Glomerular visceral epithelial cell (primary cell): ENCODE data around the gene TMEM87B.
"Not testable (repeated sequence)": the region's sequence is repeated elsewhere in the genome, so short reads cannot be mapped to it uniquely, and the experiment has no call there.

Source experiments
- DNase-seq: peaks from one replicate; pipeline ENCODE4 v3.0.0-alpha.2; 2016; ENCODE audit errors: extremely low spot score

Gene TMEM87B

DNA sequence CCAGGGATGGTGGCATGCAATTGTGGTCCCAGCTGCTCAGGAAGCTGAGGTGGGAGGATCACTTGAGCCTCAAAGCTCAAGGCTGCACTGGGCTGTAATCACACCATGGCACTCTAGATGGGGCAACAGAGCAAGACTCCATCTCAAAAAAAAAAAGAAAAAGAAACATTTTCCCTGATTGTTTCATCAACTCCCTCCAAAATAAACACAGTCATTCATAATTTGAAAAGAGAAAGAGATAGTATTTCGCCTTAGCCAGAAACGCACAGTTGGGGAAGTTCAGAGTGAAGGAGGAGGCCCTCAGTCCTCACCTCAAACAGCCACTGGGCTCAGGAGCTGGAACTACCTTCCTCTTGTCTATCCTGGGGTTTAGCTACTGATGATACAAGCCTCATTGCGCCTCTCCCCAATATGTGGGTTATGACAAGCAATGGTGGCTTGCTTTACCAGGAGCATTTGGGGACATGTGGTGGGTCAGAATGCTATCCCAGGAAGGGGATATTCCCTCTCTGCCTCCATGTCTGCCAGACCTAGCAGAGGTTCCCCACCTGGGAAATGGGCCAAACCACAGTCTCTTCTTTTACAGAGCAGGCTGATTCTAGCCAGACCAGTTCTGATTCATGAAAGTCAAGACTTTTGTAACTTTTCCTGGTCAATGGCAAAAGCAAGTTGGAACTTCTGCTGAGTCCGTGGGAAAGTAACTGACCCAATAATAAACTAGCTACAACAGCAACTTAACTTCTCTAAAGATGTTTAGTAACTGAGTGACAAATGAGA lies 22.2 kb upstream of the TMEM87B start:
- peak; percentile 87 for DNase-seq

DNA sequence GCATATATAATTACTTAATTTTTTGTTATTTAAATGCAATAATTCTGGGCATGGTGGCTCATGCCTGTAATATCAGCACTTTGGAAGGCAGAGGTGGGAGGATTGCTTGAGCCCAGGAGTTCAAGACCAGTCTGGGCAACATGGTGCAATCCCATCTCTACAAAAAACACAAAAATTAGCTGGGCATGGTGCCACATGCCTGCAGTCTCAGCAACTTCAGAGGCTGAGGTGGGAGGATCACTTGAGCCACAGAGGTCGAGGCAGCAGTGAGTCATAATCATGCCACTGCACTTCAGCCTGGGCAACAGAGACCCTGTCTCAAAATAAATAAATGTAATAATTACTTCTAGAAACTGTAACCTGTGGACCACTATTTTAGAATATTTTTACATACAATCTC lies 21.5 kb upstream of the TMEM87B start:
- DNase-seq, result peak; percentile 70

DNA sequence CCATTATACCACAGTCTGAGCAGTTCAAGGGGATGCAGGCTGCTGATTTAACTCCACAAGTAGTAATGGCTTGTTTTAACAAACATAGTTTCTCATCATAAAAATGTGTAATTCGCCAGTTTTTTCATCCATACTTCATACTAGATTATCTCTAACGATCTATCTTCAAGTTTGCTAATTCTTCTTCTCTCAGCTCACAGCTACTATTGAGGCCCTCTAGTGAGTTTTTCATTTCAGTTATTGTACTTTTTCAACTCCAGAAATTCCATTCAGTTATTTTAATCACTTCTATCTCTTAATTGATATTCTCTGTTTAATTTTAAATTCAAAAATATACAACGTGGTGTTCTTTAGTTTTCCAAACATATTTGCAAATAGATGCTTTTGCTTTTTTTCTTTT lies 20.1 kb upstream of the TMEM87B start:
- DNase-seq, result no peak

DNA sequence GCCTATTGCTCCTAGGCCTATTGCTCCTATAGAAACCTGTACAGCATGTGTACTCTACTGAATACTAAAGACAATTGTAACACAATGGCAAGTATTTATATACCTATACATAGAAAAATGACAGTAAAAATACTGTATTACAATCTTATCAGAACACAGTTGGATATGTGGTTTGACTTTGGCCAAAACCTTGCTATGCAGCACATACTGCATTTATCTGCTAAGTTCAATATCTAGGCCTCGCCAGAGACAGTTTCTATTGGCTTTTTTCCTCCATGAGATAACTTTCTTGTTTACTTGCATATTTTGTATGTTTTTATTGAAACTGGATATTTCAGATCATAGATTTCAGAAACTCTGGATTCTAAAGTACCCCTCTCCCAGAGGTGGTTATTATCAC lies 19.3 kb upstream of the TMEM87B start:
- no peak for DNase-seq

DNA sequence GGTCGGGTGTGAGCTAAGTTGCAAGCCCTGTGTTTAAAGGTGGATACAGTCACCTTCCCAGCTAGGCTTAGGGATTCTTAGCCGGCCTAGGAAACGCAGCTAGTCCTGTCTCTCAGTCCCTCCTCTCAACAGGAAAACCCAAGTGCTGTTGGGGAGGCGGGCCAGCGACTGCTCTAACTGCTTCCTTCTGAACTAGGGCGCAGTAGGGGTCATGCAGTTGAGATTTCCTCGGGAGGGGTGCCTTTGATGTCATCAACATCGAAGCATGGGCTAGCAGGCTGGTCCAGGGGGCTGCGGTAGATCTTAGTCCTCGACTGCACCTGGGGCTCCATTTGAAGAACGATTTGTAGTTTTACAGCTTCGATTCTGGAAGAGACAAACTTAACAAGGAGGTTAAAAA lies 15.5 kb upstream of the TMEM87B start:
- DNase-seq, result not testable (repeated sequence)

DNA sequence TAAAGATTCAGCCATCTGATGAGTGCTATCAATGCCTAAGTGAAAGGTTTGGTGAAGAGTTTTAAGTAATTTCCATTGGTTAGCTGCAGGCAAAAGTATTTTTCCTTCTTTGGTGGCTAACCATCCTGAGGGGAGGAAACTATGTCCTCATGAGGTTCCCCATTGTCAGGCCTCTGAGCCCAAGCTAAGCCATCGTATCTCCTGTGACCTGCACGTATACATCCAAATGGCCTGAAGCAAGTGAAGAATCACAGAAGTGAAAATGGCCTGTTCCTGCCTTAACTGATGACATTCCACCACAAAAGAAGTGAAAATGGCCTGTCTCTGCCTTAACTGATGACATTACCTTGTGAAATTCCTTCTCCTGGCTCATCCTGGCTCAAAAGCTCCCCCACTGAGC lies 15.0 kb upstream of the TMEM87B start:
- not testable (repeated sequence) for DNase-seq

DNA sequence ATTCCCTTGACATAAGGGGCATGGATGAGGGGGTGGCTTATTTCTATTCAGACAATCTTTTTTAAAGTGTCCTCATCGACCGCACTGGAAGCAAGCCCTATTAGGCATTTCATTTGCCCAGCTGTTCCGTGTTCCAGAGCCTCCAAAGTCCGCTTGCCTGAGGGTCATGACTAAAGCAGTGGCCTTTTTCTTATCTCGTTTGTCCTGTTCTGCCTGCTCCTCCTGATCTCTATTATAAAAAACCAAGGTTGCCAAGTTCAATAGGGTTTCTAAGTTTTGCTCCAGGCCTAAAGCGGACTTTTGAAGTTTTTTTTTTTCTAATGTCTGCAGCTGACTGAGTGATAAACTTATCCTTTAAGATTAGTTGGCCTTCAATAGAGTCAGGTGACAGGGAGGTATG lies 13.6 kb upstream of the TMEM87B start:
- DNase-seq, result not testable (repeated sequence)

DNA sequence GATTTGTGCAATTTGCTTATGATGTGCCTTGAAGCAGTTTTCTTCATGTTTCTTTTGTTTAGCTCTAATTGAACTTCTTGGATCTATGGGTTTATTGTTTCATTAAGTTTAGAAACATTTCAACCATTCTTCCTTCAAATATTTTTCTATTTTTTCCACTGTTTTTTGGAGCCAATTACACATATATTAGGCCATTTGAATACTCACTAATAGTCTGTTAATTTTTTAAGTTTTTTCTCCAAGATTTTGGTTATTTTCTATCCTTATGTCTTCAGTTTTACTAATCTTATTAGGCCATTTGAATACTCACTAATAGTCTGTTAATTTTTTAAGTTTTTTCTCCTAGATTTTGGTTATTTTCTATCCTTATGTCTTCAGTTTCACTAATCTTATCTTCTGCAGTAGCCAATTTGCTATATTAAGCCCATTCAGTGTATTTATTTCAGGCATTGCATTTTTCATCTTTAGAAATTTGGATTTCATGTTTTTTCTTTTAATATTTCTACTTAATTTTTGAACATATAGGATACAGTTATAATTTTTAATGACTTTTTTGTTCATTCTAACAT lies 9.5 kb upstream of the TMEM87B start:
- no peak for DNase-seq

DNA sequence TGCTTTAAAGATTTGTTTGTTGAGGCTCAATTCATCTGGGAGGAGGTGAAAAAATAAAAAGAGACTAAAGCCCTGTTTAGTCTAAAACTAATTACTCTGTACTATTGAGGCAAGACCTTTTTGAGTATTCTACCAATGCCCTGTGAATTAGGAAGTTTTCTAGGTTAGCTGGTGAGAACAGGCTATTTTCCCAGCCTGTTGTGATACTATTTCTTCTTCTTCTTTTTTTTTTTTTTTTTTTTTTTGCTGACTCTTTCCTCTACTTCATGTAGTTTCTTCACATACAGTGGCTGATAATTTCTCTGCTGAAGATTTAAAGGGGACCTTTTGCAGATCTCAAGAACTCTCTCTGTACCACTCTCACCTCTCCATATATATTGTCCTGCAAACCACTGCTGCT lies 8.8 kb upstream of the TMEM87B start:
- no peak for DNase-seq

DNA sequence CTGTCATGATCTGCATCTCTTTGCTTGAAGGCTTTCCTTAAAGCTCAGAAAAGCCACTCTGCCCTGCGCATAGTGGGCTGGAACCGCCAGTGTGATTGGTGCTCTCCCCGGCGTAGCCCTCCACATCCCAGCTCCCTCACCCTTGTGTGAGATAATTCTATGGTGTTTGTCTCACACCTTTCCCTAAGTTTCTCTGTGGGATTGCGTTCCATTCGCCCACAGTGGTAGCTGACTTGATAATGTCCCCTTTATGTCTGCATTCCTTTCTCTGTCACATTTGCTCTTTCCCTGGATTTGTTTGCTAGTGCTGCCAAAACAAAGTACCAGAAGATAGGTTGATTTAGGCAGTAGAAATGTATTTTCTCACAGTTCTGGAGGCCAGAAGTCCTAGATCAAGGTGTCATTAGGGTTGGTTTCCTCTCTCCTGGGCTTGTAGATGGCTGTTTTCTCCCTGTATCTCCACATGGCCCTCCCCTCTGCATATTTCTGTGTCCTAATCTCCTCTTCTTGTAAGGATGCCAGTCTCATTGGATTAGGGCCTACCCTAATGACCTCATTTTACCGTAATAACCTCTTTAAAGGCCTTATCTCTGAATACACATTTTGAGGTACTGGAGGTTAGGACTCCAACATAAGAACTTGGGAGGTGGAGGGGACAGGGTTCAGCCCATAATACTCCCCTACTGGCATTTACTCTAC lies 7.4 kb upstream of the TMEM87B start:
- no peak for DNase-seq

DNA sequence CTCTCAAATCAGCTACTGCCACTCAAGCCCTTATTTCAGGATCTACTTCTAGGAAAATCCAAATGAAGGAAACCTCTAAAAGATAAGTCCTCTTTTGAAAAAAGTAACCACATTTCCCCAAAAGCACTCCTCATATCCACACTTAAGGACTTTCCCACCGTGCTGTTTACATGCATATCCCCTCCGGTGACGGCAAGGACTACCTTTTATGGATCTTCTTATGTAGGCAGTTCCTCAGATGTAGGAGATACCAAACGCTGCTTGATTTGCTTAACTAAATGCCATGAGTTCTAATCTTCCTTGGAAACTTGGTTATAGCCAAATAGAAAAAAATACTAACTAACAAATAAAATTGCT lies 6.9 kb upstream of the TMEM87B start:
- DNase-seq, result no peak

DNA sequence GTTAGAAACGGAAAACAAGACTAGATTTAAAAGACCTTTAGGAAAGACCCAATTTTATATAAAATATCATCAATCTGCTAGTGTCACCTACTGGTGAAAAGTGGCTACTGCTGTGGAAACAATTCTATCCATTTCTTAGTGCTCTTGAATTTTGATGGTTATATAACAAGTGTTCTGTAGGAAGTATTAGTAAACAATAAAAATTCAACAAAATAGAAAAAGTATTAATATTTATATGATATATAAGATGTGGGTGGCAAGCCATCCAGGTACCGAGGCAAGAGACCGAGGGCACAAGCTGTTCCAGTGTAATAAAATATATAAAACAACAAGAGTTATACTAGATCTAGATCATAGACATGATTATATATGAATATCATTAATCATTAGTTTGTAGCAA lies 6.2 kb upstream of the TMEM87B start:
- peak; percentile 72 for DNase-seq

DNA sequence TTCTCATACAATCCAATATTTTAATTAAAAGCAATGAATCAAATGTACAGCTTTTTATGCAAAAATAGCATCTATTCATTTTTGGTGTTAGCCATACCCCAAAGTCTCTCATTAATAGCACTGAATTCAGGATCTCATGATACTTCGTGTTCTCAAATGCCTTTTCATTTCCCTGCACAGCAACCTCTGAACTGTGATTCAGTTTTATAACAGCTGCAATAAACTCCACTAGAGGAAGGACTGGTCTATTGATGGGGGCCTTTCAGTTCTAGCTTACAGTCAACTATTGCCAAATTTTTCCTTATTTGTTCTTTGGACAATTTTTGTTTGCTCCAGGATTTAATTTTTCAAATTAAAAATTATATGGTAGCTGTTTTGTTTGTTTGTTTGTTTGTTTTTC lies 4.8 kb upstream of the TMEM87B start:
- no peak for DNase-seq

DNA sequence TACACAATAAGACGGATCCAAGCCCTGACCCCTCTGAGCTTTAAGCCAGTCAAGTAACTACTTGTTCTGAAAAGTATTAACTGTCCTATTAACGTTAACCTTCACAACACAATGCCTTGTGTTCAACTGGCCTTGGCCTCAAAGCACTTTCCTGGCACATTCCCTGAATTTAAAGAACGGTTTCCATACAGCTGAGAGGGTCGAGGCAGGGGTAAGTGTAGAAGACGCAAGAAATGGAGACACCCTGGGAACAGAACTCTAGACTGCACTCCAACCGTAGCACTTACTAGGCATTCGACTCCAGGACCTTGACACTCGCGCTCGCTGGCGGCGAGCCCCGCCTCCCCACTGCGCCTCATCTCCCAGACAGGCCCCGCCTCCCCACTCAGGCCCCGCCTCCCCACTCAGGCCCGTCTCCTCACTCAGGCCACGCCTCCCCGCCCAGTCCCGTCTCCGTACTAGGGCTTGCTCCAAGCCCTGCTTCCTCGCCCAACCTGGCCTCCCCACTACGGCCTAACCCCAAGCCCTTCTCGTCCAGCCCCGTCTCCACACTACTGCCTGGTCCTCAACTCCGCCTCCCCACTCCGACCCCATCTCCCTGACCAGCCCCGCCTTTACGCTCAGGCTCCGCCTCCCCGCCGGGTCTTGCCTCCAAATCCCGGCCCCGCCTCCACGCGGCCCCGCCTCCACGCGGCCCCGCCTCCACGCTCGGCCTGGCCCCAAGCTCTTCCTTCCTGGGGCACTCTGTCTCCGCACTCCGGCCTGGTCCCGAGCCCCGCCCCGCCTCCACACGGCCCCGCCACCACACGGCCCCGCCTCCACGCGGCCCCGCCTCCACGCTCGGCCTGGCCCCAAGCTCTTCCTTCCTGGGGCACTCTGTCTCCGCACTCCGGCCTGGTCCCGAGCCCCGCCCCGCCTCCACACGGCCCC lies 887 bp upstream of the TMEM87B start:
- DNase-seq, result peak; percentile 98

DNA sequence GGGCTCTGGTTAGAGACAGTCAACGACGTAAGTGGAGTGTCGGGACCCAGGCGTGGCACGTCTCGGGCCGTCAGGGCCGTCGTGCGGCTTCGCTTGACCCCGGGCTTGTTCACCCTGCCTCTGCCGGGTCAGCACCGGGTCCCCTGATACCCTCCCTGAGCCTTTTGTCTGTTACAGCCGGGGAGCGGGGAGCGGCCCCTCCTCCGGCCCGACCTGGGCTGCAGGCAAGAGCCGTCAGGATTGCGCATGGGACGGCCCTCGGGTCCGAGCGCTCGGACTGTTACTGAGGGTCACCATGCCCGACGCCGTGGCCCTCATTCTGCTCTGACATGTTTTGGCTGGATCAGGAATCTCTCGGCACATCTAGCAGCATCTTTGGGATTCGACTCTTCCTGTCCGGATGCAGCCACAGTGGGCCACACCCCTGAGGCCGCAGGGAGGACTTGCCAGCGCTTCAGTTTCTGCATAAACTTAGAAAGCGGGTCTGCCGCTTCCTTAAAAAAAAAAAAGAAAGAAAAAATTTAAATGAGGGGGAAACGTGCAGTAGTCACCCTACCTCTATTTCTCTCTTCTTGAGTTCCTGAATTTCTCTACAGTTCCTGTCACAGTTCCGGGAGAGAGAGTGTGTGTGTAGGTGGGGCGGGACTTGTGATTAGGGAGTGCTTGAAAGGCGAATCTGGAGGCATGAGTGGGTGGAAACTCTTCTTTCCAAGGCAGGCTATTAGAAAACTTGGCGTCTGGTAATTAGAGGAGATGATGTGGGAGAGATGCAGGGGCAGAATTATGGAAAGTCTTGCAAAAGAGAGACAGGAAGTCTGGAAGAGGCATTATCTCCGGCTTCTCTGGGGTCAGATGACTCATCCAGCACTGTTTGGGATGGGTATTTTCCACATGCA lies 909 bp downstream of the TMEM87B start:
- DNase-seq, result peak; percentile 82

DNA sequence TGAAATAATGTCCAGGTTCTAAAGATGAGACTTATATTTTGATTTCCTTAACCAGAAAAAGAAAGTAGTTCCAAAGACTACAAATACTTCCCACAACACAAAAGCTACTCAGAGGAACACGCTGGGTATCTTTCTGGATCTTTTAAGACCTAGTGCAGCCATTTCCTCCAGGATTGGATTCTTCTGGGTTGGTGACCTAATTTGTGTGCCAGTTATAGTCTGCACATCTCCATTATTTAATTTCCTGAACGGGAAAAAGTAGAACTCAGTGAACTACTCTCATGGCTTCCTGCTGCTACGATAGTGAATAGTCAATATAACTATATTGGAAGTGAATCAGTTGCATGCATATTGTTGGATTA lies 1.5 kb downstream of the TMEM87B start:
- no peak for DNase-seq

DNA sequence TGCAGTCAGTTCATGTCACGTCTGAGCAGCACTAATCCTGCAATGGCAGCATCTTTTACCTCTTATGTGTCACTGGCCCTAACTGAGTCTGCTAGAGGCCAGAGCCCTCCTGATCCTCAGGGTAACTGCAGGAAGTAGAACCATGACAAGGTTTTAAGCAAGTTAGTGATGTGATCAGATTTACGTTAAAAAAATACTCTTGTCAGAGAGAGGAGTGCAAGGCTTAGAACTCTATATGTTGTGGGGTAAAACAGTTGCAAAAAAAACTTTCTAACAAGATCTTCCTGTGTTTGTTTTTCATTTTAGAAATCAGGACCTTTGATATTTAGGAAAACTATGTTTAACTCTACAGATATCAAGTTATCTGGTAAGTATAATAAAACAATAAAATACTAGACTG lies 4.6 kb downstream of the TMEM87B start:
- DNase-seq, result no peak

DNA sequence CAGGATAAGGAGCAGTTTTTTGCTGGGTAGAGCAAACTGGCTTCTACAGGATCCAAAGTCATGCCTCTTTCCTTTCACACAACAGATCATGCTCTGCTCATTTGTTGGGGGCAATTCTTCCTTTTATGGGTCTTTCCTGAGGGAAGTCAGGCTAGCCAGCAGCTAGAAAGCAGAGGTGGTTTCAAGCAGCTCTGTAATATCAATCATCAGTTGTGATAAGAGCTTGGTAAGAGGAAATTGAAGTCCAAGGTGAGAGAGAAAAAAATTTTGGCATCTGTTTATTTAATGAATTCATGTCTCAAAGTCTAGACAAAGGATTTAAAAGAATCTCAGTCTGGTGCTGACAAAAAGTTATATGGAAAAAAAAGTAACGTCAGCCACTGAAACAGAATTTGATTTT lies 6.2 kb downstream of the TMEM87B start:
- no peak for DNase-seq

DNA sequence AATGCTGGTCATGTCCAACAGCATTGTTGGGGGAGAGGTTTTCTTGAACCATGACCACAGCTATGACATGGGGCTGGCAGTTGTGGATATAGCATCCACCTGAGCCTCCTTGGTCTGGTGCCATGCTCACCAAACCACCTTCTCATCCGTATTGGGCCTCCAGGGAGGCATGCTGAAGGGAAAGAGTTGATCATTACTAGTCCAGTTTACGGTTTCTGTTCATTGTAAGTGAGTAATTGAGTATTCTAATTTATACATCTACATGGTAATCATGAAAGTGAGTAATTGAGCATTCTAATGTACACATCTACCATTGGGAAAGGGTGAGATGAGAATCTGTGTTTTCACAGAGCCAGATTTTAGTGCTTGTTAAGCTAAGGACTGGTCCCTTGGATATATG lies 6.8 kb downstream of the TMEM87B start:
- no peak for DNase-seq

DNA sequence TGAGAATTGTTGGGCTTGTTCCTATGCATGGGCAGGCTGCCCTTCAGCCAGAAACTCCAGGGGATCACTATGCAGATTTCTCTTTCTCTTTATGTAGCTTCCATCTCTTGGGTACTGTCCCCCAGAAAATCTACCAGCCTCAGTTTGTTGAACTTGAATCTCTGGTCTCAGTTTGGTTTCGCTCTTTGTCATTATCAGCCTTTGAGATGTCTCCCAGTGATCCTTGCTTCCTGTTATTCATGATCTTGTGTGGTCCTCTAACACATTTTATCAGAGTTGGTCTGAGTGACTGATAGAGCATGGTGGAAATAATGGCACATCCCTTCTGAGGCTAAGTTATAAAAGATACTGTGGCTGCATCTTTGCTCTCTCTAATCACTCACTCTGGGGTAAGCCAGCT lies 7.8 kb downstream of the TMEM87B start:
- no peak for DNase-seq

DNA sequence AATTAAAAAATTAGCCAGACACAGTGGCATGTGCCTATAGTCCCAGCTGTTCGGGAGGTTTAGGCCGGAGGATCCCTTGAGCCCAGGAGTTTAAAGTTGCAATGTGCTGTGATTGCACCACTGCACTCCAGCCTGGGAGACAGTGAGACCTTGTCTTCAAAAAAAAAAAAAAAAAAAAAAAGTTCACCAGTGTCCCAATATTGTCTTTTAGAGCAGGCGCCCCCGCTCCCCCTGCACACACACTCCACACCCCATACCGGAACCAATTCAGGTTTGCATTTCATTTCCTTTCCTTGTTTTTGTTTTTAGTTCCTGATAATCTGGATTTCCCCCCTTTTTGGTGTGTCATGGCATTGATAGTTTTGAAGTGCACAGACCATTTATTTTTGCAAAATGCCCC lies 10.4 kb downstream of the TMEM87B start:
- DNase-seq, result no peak
